ENCODE measurements around the gene NCAPG2.

Gene NCAPG2

DNA sequence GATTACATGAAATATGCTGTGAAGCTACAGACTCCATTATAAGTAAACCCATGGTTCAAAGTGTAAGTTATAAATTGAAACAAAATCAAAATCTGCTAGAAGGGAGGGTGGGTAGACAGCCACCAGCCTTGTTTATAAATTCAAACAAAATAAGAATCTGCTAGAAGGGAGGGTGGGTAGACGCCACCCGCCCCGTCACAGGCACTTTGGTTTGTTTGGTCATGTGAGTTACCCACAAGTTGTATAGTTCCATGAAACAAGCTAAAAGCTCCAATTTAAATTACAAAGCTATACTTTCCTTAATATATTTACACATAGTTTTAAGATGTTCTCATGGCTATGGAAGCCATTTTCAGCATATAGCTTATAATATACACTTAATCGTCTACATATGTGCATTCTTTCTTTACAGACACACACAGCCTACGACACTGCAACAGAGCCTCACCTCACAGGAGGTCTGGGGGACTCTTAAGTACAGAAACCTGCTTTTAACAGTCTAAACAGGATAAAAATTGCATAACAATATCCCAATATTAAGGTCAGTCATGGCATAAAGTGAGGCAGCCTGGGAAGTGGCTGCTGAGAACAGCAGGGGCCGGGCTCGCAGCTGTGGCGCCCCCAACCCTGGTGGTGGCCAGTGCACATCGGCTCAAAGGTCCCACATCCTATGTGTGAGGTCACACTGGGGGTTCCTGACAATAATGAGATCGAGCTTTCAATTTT lies 28.1 kb upstream of the NCAPG2 start:
- DNase-seq: no peak

DNA sequence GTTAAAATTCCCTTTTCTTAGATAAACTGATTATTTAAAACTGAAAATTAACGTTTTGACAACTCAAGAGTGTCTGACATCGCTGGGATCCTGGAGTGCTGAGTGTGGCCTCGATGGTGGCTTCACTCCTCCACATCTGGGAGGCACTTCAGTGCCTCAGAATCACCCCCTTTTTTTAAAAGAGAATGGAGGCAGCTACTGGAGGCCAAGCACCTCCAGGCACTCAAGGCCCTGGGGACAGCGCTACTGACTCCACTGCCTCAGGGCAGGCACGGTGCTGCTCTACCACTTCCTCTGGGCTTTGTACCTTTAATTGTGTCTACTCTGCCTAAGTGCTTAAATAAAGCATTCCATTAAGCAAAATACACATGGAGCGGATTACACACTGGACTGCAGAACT lies 27.2 kb upstream of the NCAPG2 start:
- DNase-seq: no peak

GRCh38 chr7:158730383-158731346 lies 26.1 kb upstream of the NCAPG2 start:
- no peak for DNase-seq

GRCh38 chr7:158729646-158730382 lies 25.2 kb upstream of the NCAPG2 start:
- DNase-seq: no peak

DNA sequence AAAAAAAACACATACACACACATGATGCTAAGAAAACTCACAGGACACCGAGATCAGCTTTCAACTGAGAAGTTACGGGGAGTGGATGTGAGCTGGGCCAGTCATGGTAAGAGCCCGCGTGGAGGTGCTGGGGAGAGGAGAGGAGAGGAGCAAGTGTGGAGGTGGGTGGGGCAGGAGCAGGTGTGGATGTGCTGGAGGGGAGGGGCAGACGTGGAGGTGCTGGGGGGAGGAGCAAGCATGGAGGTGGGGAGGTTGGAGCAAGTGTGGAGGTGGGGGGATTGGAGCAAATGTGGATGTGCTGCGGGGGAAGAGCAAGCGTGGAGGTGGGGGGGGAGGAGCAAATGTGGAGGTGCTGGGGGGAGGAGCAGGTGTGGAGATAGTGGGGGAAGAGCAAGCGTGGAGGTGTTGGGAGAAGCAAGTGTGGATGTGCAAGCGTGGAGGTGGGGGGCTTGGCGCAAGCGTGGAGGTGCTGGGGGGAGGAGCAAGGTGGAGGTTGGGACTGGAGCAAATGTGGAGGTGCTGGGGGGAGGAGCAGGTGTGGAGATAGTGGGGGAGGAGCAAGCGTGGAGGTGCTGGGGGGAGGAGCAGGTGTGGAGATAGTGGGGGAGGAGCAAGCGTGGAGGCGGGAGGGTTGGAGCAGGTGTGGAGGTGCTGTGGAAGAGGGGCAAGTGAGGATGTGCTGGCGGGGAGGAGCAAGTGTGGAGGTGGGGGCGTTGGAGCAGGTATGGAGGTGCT lies 24.5 kb upstream of the NCAPG2 start:
- no peak for DNase-seq

GRCh38 chr7:158727690-158728089 lies 23.1 kb upstream of the NCAPG2 start:
- DNase-seq: no peak

- DNase-seq: no peak
Observed at GRCh38 chr7:158726277-158726807, 21.7 kb upstream of the NCAPG2 start.

DNA sequence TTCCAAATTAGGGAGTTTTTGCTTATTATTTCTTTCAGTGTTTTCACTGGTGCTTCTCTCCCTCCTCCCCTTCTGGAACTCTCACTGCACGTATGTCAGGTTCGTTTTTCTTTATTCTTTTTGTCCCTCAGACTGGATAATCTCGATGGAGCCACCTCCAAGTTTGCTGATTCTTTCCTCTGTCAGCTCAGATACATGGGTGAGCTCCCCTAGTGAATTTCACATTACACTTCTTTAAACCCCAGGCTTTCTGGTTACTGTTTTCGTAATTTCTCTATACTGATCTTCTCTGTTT lies 20.8 kb upstream of the NCAPG2 start:
- DNase-seq: no peak

- DNase-seq: no peak
Observed at GRCh38 chr7:158724658-158725505, 20.3 kb upstream of the NCAPG2 start.

GRCh38 chr7:158723714-158724385 lies 19.2 kb upstream of the NCAPG2 start:
- DNase-seq: no peak

- no peak for DNase-seq
Observed at GRCh38 chr7:158723266-158723665, 18.7 kb upstream of the NCAPG2 start.

DNA sequence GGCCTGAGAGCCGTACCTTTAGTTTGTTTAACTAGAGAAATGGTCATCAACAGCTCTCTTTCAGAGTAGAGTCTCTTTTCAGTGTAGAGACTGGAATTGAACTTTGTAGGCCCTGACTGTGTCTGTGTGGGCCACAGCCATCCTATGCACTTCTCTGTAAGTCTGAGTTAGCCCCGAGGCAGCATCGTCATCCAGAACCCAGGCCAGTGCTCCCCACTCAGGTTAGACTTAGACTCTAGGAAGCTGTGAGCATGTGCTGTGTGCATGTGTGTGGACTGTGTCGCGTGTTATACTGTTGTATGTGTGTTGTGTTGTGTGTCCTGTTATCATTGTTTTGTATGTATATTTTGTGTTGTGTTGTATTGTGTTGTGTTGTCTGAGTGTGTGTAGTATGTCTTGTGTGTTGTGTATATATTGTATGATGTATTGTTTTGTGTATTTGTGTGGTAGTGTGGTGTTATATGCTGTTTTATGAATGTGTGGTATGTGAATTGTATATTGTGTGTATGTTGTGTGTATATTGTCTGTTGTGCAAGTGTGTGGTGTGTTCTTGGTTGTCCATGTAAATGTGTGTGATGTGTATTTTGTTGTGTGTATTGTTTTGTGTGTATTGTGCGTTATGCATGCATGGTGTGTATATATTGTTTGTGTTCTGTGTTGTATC lies 18.1 kb upstream of the NCAPG2 start:
- no peak for DNase-seq

DNA sequence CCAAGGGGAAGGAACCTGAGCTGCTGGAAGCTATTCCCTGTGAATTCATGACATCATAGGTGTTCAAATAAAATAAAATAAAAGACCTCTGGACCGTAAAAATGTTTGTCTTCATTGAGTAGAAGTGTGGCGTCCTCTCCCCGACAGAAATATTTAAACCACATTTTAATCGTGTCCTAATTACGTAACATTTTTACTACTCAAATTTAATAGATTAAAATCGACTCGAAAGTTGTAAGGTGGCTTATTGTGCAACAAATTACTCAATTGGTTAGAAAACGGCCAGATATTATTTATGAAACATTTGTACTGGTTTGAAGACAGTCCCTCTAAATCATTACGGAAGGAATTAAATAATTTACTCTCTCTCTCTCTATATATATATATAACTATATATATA lies 15.5 kb upstream of the NCAPG2 start:
- DNase-seq: no peak

- DNase-seq: no peak
Observed at GRCh38 chr7:158716802-158717201, 12.2 kb upstream of the NCAPG2 start.

DNA sequence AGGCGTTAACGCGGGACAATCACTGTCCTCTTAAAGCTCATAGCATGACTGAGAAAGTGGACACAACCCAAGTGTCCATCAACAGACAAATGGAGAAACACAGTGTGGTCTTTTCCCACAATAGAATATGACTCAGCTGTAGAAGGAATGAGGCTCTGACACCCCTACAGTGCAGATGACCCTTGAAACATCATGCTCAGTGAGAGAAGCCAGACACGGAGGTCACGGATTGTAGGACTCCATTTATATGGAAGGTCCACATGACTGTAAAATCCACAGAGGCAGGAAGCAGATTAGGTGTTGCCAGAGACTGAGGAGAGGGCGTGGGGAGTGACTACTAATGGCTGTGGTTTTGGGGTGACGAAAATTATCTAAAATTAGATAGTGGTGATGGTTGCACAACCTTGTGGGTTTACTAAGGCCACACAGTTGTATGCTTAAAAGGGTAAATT lies 6.1 kb upstream of the NCAPG2 start:
- DNase-seq: no peak

GRCh38 chr7:158707610-158708009 lies 3.0 kb upstream of the NCAPG2 start:
- DNase-seq: no peak

GRCh38 chr7:158706710-158707590 lies 2.3 kb upstream of the NCAPG2 start:
- DNase-seq: no peak

GRCh38 chr7:158706273-158706704 lies 1.7 kb upstream of the NCAPG2 start:
- DNase-seq: no peak

GRCh38 chr7:158705234-158705850 lies 738 bp upstream of the NCAPG2 start:
- peak in 1 of 6 experiments; percentile 51 for DNase-seq
